Posterior cingulate gyrus (tissue), 11 donors: ENCODE data around the gene ACSS1.

Source experiments
- DNase-seq, 10 donors: peaks; one replicate each; pipeline versions ENCODE4 v3.0.0 to v3.0.0-alpha.2; 2020 to 2021; ENCODE audit warnings: mixed read lengths in 3 of 10
- intact Hi-C: fragments of 100-400 bp; cut with DNase I; formaldehyde crosslinking; loops from one replicate; pipeline ENCODE4 v1.15.1; 2023

The ACSS1 gene

GRCh38 chr20:25050501-25051350 lies 7.2 kb downstream of the ACSS1 start:
- intact Hi-C loops: no loop called here
- peak in 4 of 10 donors; percentile 4 to 64 (median 10) for DNase-seq

DNA sequence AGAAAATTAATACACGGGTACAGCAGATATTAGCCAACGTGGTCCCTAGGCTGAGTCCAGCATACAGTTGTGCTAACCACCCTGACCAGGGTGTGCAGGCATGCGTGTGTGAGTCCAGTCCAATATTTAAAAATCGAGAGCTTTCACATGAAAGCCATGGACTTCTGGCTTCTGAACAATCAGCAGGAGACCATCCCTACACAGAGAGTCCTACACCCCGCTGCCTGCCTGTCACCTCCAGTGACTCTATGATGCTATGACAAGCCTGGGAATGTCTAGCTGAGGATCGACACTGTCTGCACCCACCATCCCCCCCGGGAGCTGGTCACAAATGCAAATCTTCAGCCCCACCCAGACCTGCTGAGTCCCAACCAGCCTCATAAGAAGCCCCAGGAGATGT lies 7.9 kb downstream of the ACSS1 start:
- intact Hi-C loops: no loop called here
- peak in 4 of 10 donors; percentile 2 to 52 (median 10) for DNase-seq

DNA sequence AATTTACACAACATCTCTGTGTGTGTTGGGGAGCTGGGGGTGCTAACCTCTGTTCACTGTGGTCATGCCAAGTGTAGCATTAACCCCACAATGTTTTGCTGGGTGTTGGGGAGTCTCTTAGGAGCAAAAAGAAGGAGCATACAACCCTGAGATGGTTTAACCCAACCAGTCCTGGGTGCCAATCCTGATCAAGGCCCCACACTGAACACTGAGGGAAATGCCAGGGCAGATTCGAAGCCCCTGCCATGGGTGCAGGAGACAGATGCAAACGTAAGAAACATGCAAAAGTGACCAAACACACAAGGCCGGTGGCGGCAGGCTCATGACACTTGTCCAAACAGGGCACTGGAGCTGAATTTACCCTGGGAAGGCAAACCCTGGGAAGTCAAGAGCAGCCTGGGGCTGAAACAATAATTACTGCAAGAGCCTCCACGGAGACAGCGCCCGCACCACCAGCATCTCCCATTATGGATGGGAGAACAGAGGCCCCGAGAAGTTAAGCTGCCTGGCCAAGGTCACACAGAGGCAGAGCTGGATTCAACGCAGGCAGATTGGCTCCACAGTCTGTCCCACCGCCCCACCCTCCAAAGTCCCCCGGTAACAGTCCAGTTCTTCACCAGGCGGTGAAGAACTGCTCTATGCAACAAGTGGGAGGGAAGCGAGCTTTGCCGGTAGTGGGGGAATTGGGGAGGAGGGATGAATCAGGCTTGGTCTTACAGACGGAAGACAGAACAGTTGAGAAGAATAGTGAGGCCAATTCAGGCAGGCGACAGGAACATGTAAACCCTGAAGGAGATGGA lies 8.5 kb downstream of the ACSS1 start:
- peak in 6 of 10 donors; percentile 5 to 70 (median 32) for DNase-seq
- intact Hi-C loops: no loop called here

DNA sequence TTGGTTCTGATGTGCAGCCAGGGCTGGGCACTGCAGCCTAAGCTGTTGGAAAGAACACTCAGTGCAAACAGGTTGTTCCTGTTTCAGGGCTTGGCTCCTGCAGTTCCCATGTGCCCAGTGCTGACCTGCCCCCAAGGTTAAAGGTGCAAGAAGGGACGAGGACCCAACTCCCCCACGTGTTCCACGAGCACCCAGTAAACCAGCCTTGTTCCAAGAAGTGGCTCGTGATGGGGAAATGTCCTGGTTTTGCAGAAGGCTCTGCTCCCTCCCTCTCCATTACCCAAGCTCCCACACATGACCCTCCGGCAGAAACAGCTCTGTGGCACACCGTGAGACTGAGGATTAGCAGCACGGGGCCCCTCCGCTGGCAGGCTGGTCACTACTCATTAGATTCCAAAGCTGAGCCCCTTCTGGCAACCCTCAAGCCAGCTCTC lies 9.4 kb downstream of the ACSS1 start:
- peak in 4 of 10 donors; percentile 18 to 73 (median 68) for DNase-seq
- intact Hi-C loops: no loop called here

DNA sequence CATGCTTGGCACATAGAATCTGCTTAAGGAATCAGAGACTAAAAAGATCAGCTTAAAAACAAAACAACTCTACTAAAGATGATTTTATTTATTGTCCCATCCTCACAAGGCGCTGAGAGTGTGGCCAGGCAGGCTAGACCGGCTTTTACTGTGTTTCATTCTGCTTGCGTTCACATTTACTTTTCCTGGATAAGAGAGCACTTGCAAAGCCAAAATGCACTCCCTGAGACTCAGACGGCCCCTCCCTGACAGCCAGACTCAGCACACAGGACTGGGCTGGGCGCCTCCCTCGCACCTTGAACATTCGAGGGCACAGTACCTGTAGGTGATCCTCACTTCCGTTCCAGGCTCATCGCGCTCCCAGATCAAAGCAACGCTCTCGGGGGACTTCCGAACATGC lies 10.2 kb downstream of the ACSS1 start:
- DNase-seq: peak in 3 of 10 donors; percentile 22 to 57 (median 34)
- intact Hi-C loops: no loop called here

DNA sequence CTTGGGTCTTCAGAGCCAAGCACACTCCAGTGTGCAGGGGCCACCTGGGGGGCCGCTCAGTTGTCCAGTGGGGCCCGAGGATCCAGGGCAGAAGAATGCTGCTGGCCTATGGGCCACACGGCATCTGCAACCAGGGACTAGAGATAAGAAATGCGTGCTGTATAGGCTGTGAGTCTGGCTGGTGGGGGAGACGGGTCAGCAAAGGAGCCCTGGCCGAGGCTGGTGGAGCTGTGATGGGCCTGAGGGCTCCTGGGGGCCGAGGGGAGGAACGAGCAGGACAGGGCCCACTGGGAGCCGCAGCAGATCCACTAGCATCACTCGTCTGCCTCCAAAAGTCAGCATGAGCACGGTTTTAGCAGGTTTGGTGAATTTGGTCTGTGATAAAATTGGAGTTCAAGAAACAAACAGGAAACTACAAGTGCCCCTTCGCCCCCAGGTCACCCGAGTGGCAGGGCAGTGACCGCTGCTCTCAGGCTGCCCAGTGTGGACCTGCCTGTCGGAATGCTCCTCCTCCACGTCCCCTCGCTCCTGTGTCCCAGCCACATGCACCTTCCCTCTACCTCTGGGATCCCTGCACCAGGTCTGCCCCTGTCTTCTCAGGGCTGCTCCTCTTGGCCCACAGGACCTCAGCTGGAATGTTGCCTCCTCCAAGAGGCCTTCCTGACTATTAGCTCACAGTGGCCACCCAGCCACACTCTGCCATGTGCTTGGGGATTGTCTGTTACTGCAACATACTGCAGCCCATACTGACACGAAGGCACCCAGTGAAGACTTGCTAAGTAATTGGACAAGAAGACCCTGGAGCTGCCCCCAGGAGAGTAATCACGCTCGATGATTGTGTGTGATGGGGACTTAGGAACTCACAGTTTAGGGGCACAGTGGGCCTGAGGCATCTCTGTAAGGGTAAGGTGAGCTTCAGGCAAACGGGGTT lies 10.9 kb downstream of the ACSS1 start:
- DNase-seq: peak in 3 of 10 donors; percentile 47 to 76 (median 57)
- intact Hi-C loops: no loop called here

DNA sequence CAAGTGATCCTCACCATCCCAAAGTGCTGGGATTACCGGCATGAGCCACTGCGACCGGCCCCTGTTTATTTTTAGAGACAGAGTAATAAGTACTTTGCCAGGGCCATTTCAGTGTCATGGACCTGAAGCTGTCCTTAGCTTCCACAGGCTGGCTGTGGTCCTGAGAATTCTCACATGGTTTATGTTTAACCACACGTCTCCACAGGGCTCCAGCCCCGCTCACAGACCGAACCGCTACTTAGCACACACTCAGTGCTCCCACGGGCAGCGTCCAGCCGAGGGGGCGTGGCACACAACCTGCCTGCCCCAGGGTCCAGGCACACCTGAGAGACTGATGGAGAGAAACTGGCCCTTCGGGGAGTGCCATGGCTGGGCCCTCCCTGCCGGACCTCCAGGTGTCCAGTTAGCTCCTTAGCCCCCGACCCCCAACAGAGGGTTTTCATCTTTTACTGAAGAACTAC lies 11.7 kb downstream of the ACSS1 start:
- peak in 2 of 10 donors; percentile 30 to 65 for DNase-seq
- intact Hi-C loops: no loop called here

- DNase-seq: peak in 3 of 10 donors; percentile 63 to 80 (median 71)
- intact Hi-C loops: no loop called here
These were observed 12.6 kb downstream of the ACSS1 start for GRCh38 chr20:25045343-25045712.

GRCh38 chr20:25044660-25045342 lies 13.1 kb downstream of the ACSS1 start:
- intact Hi-C loops: no loop called here
- peak in 5 of 10 donors; percentile 58 to 88 (median 80) for DNase-seq

DNA sequence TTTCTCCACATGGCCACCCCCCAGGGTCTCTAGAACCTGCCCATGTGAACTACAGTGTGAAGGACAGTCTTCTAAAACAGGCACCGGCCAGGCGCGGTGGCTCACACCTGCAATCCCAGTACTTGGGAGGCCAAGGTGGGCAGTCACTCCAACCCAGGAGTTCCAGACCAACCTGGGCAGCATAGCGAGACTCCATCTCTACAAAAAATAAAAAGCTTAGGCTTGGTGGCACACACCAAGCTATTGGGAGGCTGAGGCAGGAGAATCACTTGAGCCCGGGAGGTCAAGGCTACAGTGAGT lies 13.7 kb downstream of the ACSS1 start:
- intact Hi-C loops: no loop called here
- peak in 1 of 10 donors; percentile 39 for DNase-seq

DNA sequence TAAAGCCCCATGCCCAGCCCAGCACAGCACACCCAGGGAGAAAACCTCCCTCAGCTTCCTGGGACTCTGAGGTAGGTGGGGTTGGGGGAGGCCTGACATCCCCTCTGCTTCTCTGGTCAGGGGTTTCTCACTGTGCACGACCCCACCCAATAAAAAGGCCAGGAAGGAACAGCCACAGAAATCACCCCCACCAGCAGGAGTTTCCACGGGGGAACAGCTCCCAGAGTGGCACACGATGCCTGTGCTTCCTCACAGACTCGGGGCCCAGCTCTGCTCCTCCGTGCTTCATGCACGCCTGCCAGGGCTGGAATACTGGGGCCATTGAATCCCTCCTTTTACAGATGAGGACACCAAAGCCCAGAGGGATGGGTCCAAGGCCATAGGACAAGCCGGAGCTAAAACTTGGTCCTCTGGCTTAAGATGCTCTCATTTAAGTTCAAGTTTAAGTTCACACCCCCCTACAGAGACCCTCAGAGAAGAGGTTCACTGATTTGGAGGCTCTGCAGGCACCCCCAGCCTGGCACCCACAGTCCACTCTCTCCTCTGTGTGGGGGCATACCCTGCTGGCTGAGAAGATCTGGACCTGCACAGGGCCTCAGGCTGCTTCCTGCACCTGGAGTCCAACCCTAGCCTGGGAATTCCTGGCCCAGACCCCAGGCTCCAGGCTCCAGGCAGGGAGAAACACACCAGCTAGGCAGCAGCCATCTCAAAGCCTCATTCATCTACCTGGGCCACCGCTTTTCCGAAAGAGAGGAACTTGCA lies 14.3 kb downstream of the ACSS1 start:
- peak in 3 of 10 donors; percentile 45 to 81 (median 56) for DNase-seq
- intact Hi-C loops: no loop called here

DNA sequence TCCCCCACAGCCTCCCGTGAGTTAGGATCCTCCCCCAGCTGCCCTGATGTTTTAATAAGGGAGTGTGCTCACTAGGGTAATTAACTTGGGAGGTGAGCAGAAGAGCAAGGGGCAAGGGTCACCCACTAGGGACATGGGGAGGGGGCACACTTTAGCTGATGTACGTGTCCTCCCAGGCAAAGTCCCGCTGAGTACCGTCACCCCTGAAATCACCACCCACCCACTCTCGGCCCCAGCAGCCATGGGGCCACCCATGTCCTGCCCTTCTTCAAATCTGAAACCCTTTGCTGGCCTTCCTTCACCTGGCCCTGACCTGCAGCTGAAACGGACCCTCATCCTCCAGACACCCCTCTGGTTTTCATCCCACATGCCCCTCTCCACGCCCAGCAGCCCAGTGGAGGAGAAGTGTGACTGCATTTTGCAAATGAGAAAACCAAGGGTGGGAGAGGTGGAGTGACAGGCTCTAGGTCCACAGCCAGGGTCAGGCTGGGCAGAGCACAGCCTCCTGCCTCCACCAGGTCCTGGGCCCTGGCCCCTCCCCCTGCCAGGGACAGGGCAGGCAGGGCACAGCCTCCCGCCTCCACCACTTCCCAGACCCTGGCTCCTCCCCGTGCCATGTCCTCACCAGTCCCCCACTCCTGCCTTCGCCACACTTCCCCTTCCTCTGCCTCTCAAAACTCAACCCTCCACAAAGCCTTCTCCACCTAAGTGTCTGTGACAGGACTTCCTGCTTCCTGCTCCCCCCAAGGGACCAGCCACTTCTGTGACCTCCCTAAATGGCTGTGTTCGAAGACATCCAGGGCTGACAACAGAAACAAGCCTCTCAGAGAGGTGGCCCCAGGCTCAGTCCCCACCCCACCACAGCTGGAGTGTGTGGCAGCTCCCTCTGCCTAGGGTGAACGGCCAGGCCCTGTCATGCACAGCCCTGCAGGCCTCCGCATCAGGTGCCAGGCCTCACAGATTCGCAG lies 15.1 kb downstream of the ACSS1 start:
- peak in 3 of 10 donors; percentile 66 to 91 (median 73) for DNase-seq
- intact Hi-C loops: no loop called here

GRCh38 chr20:25041813-25042530 lies 16.0 kb downstream of the ACSS1 start:
- intact Hi-C loops: no loop called here
- DNase-seq: peak in 2 of 10 donors; percentile 72 to 75

GRCh38 chr20:25040438-25040831 lies 17.5 kb downstream of the ACSS1 start:
- DNase-seq: peak in 2 of 10 donors; percentile 52 to 79

GRCh38 chr20:25039697-25040437 lies 18.1 kb downstream of the ACSS1 start:
- intact Hi-C loops: no loop called here
- peak; percentile 55 to 94 (median 75) for DNase-seq

More at GRCh38 chr20:25040438-25040831, 17.5 kb downstream of the ACSS1 start:
- intact Hi-C loops: no loop called here

DNA sequence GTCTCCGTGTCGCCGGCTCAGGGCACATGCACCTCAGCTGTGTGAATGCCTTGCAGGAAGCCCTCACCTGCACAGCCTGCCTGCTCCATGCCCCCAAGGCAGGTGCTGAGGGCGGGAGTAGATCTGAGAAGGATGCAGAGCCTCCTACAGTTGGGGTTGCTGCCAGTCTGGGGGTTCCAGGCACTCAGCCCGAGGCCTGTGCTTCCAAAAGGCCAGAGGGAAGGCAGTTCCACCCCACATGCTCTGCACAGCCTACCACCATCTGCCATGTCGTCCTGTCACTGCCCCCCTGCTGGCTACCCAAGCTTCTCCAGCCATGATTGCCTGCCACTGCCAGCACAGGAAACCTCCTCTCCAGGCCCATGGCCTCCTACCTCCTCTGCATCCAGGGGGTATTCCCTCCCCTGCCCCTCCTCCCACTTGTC lies 19.3 kb downstream of the ACSS1 start:
- intact Hi-C loops: no loop called here
- peak in 2 of 10 donors; percentile 66 to 72 for DNase-seq
